Calu3 (cell line): ENCODE data around the gene ANXA11. TPM values are rescaled to one million over a fixed set of nuclear protein-coding genes. Genes with fewer than 3 reads are reported as not detected.
"Not testable (repeated sequence)": the region's sequence is repeated elsewhere in the genome, so short reads cannot be mapped to it uniquely, and the experiment has no call there.

Experiments used
- BruUV-seq: library from RNA; stranded (reverse); fragments of 400-500 nt; replicated peaks from 2 replicates; lab custom pipeline; 2021; lab: Mats Ljungman, UMichigan
- CTCF ChIA-PET: fragments of 300-600 bp; sonication (Branson Sonifier 250); formaldehyde crosslinking; loops from one replicate; lab custom pipeline; 2022; ENCODE audit warnings: antibody characterized with exemption; lab: Charles Lee
- DNase-seq: peaks from one replicate; pipeline ENCODE4 v3.0.0; 2022
- H3K27ac Mint-ChIP-seq: one replicate; pipeline ENCODE4 v1.8.0; 2022; ENCODE audit warnings: mixed read lengths; ENCODE audit not compliant: unreplicated experiment
- H3K27me3 Mint-ChIP-seq: one replicate; pipeline ENCODE4 v1.8.0; 2022; ENCODE audit warnings: mixed read lengths; ENCODE audit not compliant: unreplicated experiment
- H3K36me3 Mint-ChIP-seq: one replicate; pipeline ENCODE4 v1.8.0; 2022; ENCODE audit warnings: mild to moderate bottlenecking, moderate library complexity, mixed read lengths; ENCODE audit not compliant: insufficient read depth, unreplicated experiment
- H3K4me1 Mint-ChIP-seq: one replicate; pipeline ENCODE4 v1.8.0; 2022; ENCODE audit warnings: mild to moderate bottlenecking, low read depth, mixed read lengths; ENCODE audit not compliant: unreplicated experiment
- H3K4me3 Mint-ChIP-seq: one replicate; pipeline ENCODE4 v1.8.0; 2022; ENCODE audit warnings: mild to moderate bottlenecking, low read depth, moderate library complexity, mixed read lengths; ENCODE audit not compliant: unreplicated experiment
- H3K9me3 Mint-ChIP-seq: one replicate; pipeline ENCODE4 v1.8.0; 2022; ENCODE audit warnings: low read depth, mixed read lengths; ENCODE audit not compliant: unreplicated experiment
- intact Hi-C: fragments of 100-400 bp; cut with micrococcal nuclease; formaldehyde crosslinking; loops from one replicate; pipeline ENCODE4 v1.10.0; 2022; ENCODE audit not compliant: unreplicated experiment
- total RNA-seq: library from RNA; stranded (reverse); gene quantifications from 2 replicates; pipeline ENCODE4 v1.2.3, GENCODE V29; 2022
- TF ChIP-seq, protein P1 (sequence below): fragments of 200-600 bp; IDR thresholded peaks from one replicate; pipeline ENCODE4 v1.8.0; 2022; ENCODE audit warnings: antibody characterized with exemption; ENCODE audit not compliant: unreplicated experiment

Gene ANXA11
- total RNA-seq, 1 experiment from 2014 or later, result 835 TPM

DNA sequence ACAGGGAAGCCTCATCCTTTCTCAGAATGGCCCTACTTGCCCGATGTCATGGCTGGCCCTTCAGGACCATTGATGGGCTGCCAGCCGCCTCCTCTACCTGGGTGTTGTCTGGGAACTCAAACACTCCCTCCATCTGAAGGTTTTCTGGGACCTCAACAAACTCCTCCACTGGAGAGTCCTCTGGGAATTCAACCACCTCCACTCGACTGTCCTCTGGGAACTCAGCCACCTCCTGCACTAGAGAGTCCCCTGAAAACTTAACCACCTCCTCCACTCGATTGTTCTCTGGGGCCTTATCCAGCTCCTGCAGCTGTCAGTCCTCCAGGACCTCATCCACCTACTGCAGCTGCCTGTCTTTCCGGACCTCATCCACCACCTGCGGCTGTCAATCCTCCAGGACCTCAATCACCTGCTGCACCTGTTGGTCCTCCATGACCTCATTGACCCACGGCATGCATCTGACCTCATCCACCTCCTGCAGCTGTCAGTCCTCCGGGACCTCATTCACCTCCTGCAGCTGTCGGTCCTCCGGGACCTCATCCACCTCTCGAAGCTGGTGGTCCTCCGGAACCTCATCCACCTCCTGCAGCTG, 47.1 kb upstream of the ANXA11 start:
- BruUV-seq, result no TSS peak
- TF ChIP-seq, protein P1, sequence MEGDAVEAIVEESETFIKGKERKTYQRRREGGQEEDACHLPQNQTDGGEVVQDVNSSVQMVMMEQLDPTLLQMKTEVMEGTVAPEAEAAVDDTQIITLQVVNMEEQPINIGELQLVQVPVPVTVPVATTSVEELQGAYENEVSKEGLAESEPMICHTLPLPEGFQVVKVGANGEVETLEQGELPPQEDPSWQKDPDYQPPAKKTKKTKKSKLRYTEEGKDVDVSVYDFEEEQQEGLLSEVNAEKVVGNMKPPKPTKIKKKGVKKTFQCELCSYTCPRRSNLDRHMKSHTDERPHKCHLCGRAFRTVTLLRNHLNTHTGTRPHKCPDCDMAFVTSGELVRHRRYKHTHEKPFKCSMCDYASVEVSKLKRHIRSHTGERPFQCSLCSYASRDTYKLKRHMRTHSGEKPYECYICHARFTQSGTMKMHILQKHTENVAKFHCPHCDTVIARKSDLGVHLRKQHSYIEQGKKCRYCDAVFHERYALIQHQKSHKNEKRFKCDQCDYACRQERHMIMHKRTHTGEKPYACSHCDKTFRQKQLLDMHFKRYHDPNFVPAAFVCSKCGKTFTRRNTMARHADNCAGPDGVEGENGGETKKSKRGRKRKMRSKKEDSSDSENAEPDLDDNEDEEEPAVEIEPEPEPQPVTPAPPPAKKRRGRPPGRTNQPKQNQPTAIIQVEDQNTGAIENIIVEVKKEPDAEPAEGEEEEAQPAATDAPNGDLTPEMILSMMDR, result no peak
- Mint-ChIP-seq H3K9me3 (no peaks in the 10 kb centered on the region), H3K27me3 (peaks cover 45% of the 10 kb centered on the region), H3K36me3 (no peaks in the 10 kb centered on the region), H3K4me3 (no peak overlapping the region), H3K27ac (no peak overlapping the region), H3K4me1 (peaks cover 8% of the 10 kb centered on the region)
- CTCF ChIA-PET, result no interaction called here
- intact Hi-C loops, result loop anchor here (10.0 kb wide), 1 partner anchor 198 kb away; no protein-coding TSS in a partner anchor
- DNase-seq, result no peak

DNA sequence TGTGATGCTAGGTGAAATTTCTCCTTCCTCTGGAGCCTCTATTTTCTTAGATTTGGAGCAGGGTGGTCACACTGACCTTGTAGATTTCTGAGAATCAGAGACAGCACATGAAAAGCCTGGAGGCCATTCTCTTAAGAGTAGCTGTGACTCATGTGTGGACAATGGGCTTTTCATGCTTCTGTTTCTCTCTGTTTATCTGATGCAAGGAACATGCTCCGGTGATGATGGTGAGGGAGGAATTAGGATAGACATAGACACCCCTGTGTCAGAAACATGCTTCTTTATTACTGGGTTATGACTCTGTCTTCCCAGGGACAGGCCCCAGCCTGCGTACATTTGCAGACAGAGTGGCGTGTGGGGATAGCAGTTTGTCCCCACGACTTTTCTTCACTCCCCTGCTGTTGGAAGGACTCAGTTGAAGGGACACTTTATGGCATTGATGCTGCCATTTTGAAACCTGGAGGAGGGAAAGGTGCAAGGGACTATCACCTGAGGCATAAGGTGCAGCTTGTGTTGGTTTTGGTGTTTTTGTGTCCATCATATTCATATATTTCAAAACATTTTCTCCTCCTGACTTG, 46.5 kb upstream of the ANXA11 start:
- intact Hi-C loops, result loop anchor here (10.0 kb wide), 1 partner anchor 197 kb away; no protein-coding TSS in a partner anchor
- H3K9me3 Mint-ChIP-seq, DNase-seq, H3K36me3 Mint-ChIP-seq, H3K27ac Mint-ChIP-seq, CTCF ChIA-PET, H3K4me3 Mint-ChIP-seq, BruUV-seq, H3K4me1 Mint-ChIP-seq: not testable (repeated sequence)
- H3K27me3 Mint-ChIP-seq, result peaks cover 39% of the 10 kb centered on the region

DNA sequence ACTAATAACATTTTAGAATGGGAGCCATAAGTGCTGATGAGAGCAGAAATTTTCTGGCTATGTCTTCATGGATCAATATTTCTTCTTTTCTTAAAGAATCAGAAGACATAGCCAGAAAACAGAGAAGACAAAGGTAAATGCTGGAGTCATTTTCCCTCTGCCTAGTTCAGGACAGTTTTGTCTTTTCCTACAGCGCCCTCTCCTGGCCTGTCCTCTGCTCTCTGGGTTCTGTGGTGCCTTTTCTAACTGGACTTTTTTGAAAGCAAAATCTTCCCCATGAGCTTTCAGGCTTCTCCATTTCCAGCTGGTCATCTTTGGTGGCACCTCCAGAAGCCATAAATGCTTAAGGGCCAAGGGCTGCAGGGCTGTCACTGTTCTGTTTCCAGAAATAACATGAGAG, 45.1 kb upstream of the ANXA11 start:
- H3K9me3 Mint-ChIP-seq, DNase-seq, H3K36me3 Mint-ChIP-seq, H3K4me3 Mint-ChIP-seq, CTCF ChIA-PET, H3K4me1 Mint-ChIP-seq, H3K27ac Mint-ChIP-seq, BruUV-seq: not testable (repeated sequence)
- H3K27me3 Mint-ChIP-seq, result peaks cover 26% of the 10 kb centered on the region
- intact Hi-C loops, result loop anchor here (10.0 kb wide), 1 partner anchor 196 kb away; no protein-coding TSS in a partner anchor

DNA sequence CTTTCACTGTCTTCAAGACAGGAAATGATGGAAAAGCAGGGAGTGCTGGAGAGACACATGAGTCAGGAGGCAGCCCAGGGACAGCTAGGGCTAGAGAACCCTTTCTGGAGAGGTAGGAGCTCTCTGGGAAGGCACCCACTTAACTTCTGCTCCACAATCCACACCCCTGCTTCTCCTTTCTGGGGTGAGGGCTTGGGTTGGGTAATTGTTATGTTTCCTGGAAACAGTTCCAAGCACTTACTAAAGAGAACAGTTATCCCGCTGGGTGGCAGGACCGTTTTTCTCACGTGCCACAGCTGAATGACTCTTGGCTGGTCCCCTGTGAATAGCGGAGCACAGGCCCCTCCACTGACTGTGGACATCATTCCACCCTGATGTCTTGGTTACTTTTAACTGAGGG, 44.6 kb upstream of the ANXA11 start:
- H3K27ac Mint-ChIP-seq, CTCF ChIA-PET, BruUV-seq, H3K9me3 Mint-ChIP-seq, H3K4me1 Mint-ChIP-seq, H3K36me3 Mint-ChIP-seq, DNase-seq, H3K4me3 Mint-ChIP-seq: not testable (repeated sequence)
- intact Hi-C loops, result loop anchor here (10.0 kb wide), 1 partner anchor 195 kb away; no protein-coding TSS in a partner anchor
- H3K27me3 Mint-ChIP-seq, result peaks cover 30% of the 10 kb centered on the region

DNA sequence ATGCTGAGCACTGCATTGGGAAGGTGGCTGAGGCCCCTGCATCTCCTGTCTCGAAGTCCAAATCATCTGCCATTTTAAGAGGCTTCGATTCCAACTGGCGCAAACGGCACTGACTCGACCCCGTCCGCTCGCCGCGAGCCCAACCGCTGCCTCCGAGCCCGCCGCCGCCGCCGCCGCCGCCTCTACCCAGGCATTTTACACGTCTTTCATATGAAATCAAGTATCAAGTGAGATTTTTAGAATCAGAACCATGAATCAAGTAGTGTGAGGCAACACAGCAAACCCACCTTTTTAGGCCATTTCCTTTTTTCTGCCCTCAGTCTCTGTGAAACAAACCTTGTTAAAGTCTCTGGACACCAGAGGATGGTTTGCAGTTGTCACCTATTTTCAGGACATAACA, 42.3 kb upstream of the ANXA11 start:
- H3K36me3 Mint-ChIP-seq, BruUV-seq, H3K27ac Mint-ChIP-seq, H3K4me3 Mint-ChIP-seq, intact Hi-C loops, H3K4me1 Mint-ChIP-seq, DNase-seq, H3K9me3 Mint-ChIP-seq, CTCF ChIA-PET: not testable (repeated sequence)
- H3K27me3 Mint-ChIP-seq, result peaks cover 39% of the 10 kb centered on the region

DNA sequence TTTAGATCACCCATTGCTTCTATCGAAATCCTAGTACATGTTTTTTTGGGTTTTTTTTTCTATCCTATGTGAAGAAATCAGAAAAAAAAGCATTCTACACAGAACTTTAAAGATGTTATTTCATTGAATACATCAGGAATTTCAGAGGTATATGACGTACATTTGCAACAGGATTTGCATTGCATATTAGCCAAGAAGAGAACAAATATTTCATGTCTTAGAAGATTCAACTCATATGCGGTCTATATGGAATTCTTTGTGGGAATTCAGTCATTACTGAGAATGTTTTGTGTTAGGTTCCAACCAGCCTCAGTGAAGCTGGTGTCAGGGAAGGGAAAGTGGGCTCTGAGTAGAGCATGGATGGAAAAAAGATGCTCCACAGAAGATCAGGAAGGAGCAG, 39.0 kb upstream of the ANXA11 start:
- H3K4me1 Mint-ChIP-seq, H3K36me3 Mint-ChIP-seq, BruUV-seq, intact Hi-C loops, CTCF ChIA-PET, H3K27ac Mint-ChIP-seq, H3K4me3 Mint-ChIP-seq, DNase-seq, H3K9me3 Mint-ChIP-seq: not testable (repeated sequence)
- peaks cover 31% of the 10 kb centered on the region for H3K27me3 Mint-ChIP-seq

DNA sequence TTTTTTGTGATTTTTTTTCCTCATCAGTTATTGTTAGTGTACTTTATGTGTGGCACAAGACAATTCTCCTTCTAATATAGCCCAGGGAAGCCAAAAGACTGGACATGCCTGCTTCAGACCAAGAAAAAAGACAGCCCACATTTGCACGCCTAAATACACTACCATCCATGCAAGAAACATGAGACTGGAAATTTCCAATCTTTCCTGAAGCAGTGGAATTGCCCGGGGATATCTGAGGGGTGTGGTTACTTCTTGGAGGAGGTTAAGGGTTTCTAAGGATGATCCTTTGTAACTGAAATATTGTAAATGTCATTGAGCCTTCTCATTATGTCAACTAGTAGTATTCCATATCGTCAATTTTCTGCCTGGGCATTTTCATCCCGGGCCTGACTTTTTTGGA, 37.0 kb upstream of the ANXA11 start:
- BruUV-seq, H3K4me3 Mint-ChIP-seq, H3K27ac Mint-ChIP-seq, H3K36me3 Mint-ChIP-seq, DNase-seq, H3K9me3 Mint-ChIP-seq, intact Hi-C loops, H3K4me1 Mint-ChIP-seq, CTCF ChIA-PET: not testable (repeated sequence)
- peaks cover 31% of the 10 kb centered on the region for H3K27me3 Mint-ChIP-seq

DNA sequence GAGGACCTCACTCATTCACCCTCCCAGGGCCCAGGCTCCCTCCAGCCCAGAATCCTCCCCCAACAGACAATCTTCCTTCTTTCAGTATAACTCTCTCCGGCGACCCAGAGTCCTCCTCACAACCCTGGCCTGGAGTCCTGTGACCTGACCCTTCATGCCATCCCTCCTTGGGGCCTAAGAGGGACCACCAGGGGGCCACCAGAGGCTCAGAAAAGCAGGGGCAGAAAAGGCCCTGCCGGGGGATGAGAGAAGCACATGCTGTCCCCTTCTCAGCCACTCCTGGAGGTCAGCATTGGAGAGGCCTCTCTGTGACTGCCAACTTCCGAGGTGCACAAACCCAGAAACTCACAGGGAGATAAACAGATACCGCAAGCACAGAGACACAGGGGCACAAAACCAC, 31.1 kb upstream of the ANXA11 start:
- H3K27me3 Mint-ChIP-seq, BruUV-seq, intact Hi-C loops, H3K36me3 Mint-ChIP-seq, DNase-seq, H3K27ac Mint-ChIP-seq, H3K9me3 Mint-ChIP-seq, H3K4me3 Mint-ChIP-seq, H3K4me1 Mint-ChIP-seq, CTCF ChIA-PET: not testable (repeated sequence)
